GM18517 (cell line): ENCODE measurements around the gene ABHD17A.

Experiments used
- ATAC-seq: cut with Tn5 transposase; IDR thresholded peaks from one replicate; pipeline ENCODE4 v1.9.1; 2021; ENCODE audit warnings: mild to moderate bottlenecking, moderate library complexity; ENCODE audit not compliant: unreplicated experiment

Gene ABHD17A

DNA sequence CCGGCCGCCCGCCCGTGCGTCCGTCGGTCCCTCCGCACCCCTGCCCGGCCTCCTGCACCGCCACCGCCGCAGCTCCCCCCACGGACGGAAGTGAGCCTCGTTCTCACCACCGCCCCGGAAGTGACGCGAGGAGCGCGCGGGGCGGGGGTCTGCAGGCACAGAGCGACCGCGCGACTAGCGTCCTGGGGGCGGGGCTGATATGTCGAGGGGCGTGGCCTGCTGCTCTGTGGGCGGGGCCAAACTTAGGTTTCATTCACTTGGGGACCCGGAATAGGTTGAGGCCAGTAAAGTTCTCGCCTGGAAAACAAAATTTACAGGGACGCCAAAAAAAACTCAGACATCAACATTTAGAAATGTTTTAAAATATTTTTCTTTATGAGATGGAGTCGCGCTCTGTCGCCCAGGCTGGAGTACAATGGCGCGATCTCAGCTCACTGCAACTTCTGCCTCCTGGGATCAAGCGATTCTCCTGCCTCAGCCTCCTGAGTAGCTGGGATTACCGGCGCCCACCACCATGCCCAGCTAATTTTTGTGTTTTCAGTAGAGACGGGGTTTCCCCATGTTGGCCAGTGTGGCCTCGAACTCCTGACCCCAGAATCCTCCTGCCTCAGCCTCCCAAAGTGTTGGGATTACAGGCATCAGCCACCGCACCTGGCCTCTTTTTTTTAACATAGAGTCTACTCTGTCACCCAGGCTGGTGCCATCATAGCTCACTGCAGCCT lies at the start of gene ABHD17A:
ABHD17A (minus strand) TSS at position 99 of the 722 bp plus-strand sequence. CDS start 3,930 bp downstream, outside the sequence.
- ATAC-seq = peak; percentile 54

DNA sequence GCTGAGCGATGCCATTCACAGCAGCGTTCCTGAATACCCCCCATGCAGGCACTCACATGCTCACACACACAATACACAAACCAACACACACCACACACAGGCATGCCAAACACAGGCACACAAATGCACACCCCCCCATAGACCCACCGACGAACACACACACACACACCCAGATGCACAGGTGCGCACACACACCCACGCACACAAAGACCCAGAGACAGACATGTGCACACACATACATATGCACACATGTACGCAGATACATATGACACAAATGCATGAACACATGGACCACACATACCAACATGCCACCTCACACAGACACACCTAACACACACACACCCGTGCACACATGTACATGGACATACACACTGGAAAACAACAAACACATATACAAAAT lies 48.6 kb upstream of the ABHD17A start:
- no peak for ATAC-seq

DNA sequence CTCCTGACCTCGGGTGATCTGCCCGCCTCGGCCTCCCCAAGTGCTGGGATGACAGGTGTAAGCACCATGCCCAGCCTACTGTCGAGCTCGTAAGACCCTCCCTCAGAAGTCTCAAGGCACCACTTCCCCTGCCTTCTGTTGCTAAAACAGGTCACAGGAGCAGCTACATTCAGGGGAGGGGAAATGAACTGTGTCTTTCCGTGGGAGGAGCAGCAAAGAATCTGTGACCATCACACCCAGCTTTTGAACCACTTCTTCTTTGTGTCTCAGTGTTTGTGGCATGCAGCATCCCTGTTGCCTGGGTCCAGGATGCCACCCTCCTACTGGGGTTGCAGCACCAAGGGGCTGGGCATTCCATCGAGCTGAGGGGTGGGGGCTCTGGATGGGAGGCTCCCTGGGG lies 47.9 kb upstream of the ABHD17A start:
- no peak for ATAC-seq

DNA sequence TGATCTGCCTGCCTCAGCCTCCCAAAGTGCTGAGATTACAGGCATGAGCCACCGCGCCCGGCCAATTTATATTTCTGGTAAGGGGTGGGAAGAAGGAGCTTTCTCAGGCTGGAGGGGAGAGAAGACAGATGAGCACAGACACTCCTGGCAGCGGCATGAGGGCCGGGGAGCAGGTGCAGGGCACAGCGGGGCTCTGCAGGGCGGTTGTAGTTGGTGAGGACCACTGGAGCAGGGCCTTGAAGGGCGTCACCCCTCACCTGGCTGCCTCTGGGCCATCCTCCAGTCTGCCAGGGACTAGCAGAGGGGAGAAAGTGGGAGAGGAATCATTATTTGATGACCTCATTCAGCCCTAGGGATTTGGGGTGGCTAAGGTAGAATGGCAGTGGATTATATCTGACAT lies 47.1 kb upstream of the ABHD17A start:
- no peak for ATAC-seq

DNA sequence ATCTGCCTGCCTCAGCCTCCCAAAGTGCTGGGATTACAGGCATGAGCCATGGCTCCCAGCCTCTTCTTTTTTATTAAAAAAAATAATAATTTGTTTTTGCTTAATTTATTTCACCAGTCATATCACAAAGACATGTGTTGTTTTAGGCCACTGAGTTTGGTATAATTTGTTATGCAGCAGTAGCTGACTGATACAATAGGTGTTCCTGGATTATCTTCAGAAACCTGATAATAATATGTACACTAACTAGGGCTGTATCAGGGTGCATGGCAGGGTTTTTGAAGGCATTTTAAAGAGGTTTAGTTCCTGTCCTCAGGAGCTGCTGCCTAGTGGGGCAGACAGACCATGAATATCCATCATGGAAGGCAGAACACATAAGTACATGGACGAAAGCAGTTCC lies 46.1 kb upstream of the ABHD17A start:
- no peak for ATAC-seq

DNA sequence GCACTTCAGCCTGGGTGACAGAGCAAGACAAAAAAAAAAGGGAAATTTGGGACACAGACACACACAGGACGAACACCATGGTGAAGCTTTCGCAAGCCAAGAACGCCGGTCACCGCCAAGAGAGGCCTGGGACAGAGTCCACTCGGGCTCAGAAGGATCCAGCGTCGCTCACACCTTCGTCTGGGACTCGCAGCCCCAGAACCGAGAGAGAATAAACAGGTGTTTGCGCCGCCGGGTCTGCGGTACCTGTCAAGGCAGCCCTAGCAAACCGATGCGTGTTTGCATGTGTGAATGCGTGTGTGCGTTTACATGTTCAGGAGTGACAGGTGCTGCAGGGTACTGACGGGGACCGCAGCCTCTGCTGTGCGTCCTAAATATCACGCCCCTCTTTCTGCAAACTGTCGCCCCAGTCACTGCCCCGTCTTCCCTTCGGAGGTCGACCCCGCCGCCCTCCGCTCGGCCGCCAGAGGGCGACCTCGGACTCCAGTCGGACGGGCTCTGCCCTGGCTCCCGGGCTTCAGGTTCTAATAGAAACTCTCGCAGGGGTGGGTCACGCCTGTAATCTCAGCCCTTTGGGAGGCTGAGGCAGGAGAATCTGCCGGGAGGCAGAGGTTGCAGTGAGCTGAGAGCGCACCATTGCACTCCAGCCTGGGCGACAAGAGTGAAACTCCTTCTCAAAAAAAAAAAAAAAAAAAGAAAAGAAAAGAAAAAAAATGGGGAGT lies 43.9 kb upstream of the ABHD17A start:
- ATAC-seq = no peak

DNA sequence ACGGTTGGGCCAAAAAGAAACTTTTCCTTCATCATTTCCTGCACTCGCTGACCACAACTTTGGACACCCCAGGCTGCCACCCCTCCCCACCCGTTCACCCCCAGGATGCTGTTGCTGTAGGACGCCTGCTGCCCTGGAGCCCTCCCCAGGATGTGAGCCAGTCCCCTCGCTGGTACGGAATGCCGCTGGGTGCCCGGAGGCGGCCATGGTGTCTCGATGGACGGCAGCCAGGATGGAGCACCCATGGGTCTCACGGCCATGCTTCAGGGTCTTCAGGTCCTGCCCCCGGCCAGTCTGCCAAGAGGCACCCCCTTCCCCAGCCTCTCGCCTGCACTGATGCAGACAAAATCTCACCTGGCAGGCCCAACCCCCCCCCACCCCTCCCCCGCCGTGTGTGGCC lies 40.2 kb upstream of the ABHD17A start:
- ATAC-seq = no peak

DNA sequence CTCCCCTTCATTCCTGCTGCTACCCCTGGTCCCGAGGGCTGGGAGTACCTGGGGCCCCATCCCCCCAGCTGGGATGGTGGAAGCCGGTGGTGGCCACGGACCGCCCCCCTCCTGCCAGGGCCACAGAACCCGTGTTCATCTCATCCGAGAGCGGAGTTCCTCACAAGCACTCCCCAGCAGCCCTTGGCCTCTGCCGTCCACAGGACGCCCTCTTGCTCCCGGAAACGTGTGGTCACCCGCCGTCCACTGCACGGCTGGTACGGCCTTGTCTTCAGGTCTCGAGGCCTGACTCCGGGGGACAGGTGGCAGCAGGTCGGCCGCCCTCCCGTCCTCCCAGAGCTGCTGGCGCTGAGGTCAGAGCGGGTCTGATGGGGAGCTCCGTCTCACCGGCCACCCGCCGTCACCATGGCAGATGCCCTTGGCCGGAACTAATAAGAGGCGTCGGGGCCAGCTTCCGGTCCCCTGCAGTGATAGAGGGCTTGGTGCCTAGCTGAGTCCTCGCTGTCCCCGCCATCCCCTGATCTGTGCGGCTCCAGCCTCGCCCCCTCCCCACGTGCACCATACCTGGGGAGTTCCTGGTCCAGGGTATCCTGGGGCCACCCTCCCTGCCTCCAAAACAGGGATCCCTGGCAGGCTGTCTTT lies 39.1 kb upstream of the ABHD17A start:
- no peak for ATAC-seq

DNA sequence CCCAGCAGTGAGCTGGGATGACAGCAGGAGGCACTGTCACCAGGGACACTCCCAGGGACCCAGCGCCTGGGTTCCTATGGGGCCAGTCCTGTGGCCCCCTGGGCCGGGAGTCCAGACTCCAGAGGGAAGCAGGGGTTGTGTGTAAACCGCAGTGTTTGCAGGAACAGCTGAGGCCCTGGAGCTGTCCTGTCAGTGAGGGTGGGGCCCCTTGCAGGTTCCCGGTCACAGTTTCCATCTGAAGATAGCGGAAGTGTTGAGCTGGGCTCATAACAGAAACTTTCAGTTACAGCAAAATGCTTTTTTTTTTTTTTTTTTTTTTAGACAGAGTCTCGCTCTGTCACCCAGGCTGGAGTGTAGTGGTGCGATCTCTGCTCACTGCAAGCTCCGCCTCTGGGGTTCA lies 38.0 kb upstream of the ABHD17A start:
- ATAC-seq = no peak

DNA sequence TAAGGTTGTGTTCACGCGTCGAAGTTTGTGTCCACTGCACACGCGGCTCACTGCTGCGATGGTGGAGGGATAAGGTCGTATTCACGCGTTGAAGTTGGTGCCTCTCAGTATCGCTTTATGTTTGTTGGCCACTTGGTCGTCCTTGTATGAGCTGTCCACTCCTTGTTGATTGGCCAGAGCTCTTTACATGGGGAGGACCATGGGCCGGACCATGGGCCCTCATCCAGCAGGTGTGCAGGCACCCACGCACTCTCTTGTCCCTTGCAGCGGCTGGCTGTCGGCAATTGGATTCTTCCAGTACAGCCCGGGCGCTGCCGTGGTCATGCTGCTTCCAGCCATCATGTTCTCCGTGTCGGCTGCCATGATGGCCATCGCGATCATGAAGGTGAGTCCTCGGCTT lies 37.5 kb upstream of the ABHD17A start:
- no peak for ATAC-seq

DNA sequence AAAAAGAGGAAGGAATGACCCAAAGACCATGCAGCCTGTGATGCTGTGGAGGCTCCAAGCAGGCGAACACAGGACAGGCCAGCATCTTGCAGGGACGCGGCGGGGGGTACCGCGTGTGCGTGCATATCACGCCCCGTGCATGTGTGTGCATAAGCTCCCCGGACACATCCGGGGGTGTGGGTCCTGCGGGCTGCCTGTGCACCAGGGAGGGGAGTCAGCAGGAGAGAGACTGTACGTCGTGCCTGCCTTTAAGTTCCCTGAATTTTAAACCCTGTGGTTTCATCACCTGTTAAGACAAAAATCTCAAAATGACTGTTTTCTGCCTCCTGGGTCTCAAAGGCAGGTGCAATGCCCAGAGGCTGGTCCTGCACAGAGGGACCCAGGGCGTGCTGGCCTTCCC lies 36.5 kb upstream of the ABHD17A start:
- no peak for ATAC-seq

DNA sequence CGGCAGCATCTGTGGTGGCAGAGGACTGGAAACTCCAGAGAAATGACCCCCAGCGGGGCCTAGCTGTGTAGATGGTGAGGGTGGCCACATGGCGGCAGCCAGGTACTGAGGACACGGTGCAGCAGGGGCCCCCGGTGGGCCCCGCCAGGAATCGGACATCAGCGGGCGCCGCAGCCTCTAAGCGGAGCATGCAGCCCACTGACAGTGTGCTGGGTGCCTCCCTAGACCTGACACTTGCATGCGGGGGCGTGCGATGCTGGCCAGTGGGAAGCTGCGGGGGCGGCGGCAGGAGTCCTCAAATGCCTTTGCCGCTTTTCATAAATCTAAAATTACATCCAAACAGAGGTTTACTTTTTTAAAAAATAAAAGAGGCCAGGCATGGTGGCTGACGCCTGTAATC lies 36.0 kb upstream of the ABHD17A start:
- ATAC-seq = no peak

DNA sequence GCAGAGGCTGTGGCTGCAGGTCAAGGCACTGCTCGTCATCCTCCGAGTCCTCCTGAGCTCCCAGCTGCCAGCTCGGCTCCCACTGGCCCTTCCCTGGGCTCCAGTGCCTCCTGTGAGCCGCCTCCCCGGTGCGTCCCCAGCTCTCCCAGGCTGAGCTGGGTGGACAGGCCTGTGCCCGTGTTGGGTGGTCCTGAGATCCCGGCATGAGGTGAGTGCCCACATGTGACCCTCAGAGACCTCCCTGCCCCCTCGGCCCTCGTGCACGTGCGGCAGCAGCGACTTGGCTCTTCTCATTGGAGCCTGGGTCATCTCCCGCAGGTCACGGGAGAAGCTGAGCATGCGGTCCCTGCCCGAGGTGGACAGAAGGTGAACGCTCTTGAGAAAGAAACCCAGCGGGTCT lies 35.3 kb upstream of the ABHD17A start:
- no peak for ATAC-seq

DNA sequence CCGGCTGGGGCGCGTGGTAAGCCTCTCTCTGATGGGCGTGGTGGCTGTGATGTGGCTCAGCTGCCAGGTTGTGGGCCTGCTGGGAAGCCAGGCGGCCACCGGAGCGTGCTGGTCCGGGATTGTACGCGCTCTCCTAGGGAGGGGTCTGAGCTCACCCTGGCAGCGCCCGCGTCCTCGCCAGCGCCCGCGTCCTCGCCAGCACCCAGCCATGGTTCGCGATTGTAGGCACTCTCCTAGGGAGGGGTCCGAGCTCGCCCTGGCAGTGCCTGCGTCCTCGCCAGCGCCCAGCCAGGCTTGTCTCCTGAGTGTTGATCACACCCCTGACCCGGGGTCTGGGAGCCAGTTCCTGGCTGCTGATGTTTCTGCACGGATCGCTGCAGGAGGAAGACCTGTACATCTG lies 33.7 kb upstream of the ABHD17A start:
- no peak for ATAC-seq

DNA sequence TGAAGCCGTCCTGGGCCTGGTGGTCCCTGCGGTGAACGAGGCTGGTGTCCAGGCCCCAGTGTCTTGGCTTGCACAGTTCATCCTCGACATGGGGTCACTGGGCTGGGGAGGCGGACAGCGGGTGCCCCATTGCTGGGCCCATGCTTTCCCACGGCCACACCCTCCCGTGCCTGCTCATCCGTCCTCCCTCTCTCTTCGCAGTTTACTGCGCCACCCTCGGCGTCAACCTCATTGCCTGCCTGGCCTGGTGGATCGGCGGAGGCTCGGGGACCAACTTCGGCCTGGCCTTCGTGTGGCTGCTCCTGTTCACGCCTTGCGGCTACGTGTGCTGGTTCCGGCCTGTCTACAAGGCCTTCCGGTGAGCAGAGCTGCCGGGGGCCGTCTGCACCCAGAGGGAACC lies 32.6 kb upstream of the ABHD17A start:
- no peak for ATAC-seq

DNA sequence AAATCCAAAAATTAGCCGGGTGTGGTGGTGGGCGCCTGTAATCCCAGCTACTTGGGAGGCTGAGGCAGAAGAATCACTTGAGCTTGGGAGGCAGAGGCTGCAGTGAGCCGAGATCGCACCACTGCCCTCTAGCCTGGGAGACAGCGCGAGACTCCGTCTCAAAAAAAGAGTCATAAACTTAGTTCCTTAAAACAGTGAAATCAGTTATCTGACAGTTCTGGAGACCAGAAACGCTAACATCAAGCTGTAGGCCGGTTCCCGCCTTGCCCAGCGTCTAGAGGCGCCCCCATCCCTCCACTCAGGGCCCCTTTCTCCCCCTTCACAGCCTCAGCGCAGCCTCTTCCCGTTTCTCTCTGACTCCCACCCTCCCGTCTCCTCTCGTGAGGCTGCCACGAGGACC lies 31.9 kb upstream of the ABHD17A start:
- ATAC-seq = no peak

DNA sequence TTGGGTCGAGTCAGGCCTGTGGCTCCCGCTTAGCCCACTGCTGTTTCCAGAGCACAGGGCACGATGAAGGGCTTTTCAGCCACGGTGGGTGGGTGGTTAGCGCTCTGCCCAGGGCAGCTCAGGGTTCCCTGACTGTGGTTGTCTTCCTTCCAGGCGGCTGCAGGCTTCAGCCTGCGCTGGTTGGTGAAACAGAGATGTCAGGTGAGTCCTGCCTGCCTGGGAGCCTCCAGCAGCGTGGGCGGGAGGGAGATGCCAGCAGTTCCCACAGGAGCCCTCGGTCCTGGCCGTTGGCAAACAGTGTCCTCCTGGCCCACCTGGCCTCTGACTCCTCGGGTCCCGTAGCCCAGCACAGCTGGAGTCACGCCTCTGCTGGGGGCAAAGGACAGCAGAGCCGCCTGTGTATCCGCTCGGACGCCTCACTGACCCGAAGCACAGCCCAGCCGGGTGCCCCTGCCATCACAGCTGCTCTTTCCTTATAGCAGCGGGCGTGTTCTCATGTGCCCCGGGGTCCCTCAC lies 29.6 kb upstream of the ABHD17A start:
- no peak for ATAC-seq

DNA sequence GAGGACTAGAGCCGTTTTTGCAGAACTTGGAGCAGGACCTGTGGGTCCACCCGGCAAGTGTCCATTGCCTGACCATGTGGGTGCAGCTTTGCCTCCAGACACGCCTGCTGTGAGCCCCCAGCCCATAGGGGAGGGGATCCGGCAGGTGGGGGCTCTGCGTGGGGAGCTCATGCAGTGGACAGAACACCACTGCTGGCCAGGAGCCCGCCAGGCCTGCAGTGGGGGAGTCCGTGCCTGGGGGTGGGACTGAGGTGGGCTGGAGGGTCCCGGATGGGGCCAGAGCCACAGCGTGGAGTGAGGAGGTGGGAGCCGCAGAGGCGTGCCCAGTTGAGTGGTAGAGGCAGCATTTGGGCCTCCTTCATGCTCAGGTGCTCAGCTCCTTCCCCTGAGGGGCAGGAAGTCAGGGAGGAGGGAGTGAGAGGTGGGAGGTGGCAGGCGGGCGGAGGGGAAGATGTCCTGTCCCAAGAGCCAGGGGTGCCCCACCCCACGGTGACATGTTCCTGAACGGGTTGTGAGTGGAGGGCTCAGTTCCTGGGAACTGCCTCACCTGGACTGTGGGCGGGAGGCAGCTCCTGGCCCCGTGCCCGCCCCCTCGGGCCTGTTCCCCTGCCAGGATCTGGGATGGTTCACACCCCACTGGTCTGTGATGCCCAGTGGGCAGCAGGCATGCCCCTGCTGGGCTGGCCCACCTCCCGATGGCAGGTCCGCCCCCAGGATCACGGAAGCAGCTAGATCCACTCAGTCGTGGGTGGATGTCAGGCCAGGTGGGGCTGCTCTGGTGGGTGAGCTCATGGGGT lies 28.7 kb upstream of the ABHD17A start:
- no peak for ATAC-seq

DNA sequence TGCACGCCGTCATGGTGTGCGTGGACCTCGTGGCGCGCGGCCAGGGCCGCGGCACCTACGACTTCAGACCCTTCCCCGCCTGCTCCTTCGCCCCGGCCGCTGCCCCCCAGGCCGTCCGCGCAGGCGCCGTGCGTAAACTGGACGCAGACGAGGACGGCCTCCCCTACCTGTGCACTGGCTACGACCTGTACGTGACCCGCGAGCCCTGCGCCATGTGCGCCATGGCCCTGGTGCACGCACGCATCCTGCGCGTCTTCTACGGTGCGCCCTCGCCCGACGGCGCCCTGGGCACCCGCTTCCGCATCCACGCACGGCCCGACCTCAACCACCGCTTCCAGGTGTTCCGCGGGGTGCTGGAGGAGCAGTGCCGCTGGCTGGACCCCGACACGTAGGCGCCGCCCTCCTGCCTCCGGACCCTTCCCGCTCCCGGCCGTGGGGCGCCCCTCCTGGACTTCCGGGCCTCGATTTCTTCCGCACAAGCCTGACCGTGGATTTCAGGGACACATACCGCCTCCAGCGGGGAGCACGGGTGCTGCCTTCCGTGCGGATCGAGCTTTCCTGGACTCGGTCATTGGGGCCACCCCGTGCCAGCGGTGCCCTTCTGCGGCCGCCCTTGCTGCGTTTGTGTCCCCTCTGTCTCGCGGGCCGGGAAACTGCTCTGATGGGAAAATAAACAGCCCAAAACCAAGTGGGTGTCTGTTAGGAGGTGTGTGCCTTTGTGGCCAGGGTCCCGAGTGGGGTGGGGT lies 27.6 kb upstream of the ABHD17A start:
- ATAC-seq = no peak

DNA sequence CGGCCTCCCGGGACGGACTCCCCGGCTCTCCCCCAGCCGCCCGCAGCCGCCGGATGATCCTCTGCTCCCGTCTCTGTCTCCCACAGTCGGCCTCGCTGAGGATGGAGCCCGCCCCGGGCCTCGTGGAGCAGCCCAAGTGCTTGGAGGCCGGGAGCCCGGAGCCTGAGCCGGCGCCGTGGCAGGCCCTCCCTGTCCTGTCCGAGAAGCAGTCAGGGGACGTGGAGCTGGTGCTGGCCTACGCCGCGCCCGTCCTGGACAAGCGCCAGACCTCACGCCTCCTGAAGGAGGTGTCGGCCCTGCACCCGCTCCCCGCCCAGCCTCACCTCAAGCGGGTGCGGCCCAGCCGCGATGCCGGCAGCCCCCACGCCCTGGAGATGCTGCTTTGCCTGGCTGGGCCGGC lies 26.7 kb upstream of the ABHD17A start:
- ATAC-seq = no peak
